ENCODE measurements around the gene UNC93B1. TPM values are rescaled to one million over a fixed set of nuclear protein-coding genes. Genes with fewer than 3 reads are reported as not detected.

The UNC93B1 gene
- total RNA-seq, 1 experiment from 2014 or later: 23.3 TPM

DNA sequence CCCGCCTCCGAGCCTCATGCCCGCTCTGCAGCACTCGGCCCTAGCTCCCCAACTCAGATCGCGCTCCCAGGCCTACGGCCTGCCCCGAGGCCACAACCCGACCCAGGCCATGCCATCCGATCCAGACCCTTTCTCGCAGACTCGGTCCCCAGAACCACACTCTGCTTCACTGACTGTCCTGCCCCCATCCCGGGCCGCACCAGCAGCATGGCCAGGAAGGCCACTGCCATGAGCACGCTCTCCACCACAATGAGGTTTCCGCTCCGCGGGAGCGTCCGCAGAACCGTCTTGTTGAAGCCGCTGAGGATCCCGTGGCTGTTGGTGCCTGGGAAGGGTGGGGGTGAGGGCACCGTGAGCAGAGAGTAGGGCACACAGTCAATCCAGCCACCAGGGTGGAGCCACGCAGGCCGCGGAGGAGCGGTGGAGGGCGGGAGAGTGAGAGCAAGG lies 6.4 kb downstream of the UNC93B1 start:
- no peaks in the 10 kb centered on the region for H3K9me3 ChIP-seq (ENCODE audit: control insufficient read depth, low read depth, low read length)
- no peaks in the 10 kb centered on the region; the same call in 1 of the 2 replicates for H3K4me1 ChIP-seq (ENCODE audit: insufficient read depth, low read length)
- TF ChIP-seq CTCF (conservative IDR thresholded peaks at IDR 0.05): no peak
- H3K79me2 ChIP-seq (ENCODE audit: insufficient read depth, low read length): no peaks in the 10 kb centered on the region
- Mint-ChIP-seq H3K27ac (peak overlapping the region in 2 of 3 experiments; percentile 40 to 86; a peak in 2 of 7 replicates), H3K9me3 (no peaks in the 10 kb centered on the region; a peak in 1 of 5 replicates), H3K27me3 (ENCODE audit: low read depth) (peaks cover 11% of the 10 kb centered on the region), H3K36me3 (ENCODE audit: insufficient read depth in 1 of 3, low read depth in 3 of 3) (peaks cover 0 to 6% (median 4%) of the 10 kb centered on the region in 3 experiments; a peak in 4 of 7 replicates), H3K4me3 (peak overlapping the region in 1 of 2 experiments; percentile 87; a peak in 3 of 5 replicates), H3K4me1 (peaks cover 16 to 17% of the 10 kb centered on the region in 2 experiments)
- no peak overlapping the region for H3K14ac ChIP-seq (ENCODE audit: insufficient read depth, low read length)
- no peak overlapping the region for H2BK20ac ChIP-seq (ENCODE audit: low read depth, low read length, poor library complexity, severe bottlenecking)
- H2BK15ac ChIP-seq (ENCODE audit: low read depth, low read length): no peak overlapping the region
- H3K27ac ChIP-seq (ENCODE audit: insufficient read length, low read depth, low read length): no peak overlapping the region
- no peak overlapping the region for H2BK120ac ChIP-seq (ENCODE audit: low read depth, low read length, poor library complexity, severe bottlenecking)
- H4K20me1 ChIP-seq (ENCODE audit: control insufficient read depth, insufficient read depth, insufficient read length): no peaks in the 10 kb centered on the region
- H2AK5ac ChIP-seq (ENCODE audit: insufficient read length, low read length): no peak overlapping the region
- H3K27me3 ChIP-seq (ENCODE audit: insufficient read depth, low read length): no peaks in the 10 kb centered on the region
- H4K5ac ChIP-seq (ENCODE audit: insufficient read length, low read depth, low read length): no peak overlapping the region
- H3K18ac ChIP-seq (ENCODE audit: insufficient read length, low read depth, low read length): no peak overlapping the region
- no peak overlapping the region for H3K9ac ChIP-seq (ENCODE audit: extremely low read depth, insufficient read length, low read length)
- H4K91ac ChIP-seq (ENCODE audit: insufficient read length, low read depth, low read length): no peak overlapping the region
- DNase-seq: no peak
- H3K56ac ChIP-seq (ENCODE audit: insufficient read length, low read depth, low read length): no peak overlapping the region
- WGBS (ENCODE audit: extremely low coverage, insufficient read length, low lambda C conversion rate): no CpG with 5 or more reads among the region's 29 CpGs
- no peak overlapping the region for H2BK5ac ChIP-seq (ENCODE audit: insufficient read length, low read length)
- H2BK12ac ChIP-seq (ENCODE audit: insufficient read length, low read depth, low read length): no peak overlapping the region
- H2AFZ ChIP-seq (ENCODE audit: low read length): no peak overlapping the region
- no peaks in the 10 kb centered on the region for H3K23me2 ChIP-seq (ENCODE audit: insufficient read length, low read depth, low read length, poor library complexity, severe bottlenecking)
- no peak overlapping the region for H3T11ph ChIP-seq (ENCODE audit: low read length)
- H3K4me2 ChIP-seq (ENCODE audit: insufficient read depth, insufficient read length, low read length): no peak overlapping the region
- H3K4ac ChIP-seq (ENCODE audit: low read depth, low read length): no peak overlapping the region
- H4K8ac ChIP-seq (replicated peaks; ENCODE audit: insufficient read length, low read depth, low read length): no peak overlapping the region
- no peak overlapping the region for H3K23ac ChIP-seq (ENCODE audit: insufficient read length, low read depth, low read length)
- H3K79me1 ChIP-seq (ENCODE audit: insufficient read depth, low read depth, low read length, poor library complexity, severe bottlenecking): no peaks in the 10 kb centered on the region

All from H9 (cell line).